ENCODE data around the gene MRPL43.
A peak's percentile ranks its signal among the peaks of the same experiment; 100 is the strongest.

The MRPL43 gene

GRCh38 chr10:101019440-101019703, 32.1 kb upstream of the MRPL43 start:
- no peak for DNase-seq (ENCODE audit: low spot score)

GRCh38 chr10:101018600-101019439, 31.5 kb upstream of the MRPL43 start:
- DNase-seq (ENCODE audit: low spot score), result peak; percentile 93

- DNase-seq (ENCODE audit: low spot score), result no peak
These were observed 30.9 kb upstream of the MRPL43 start for GRCh38 chr10:101018118-101018599.

- DNase-seq (ENCODE audit: low spot score), result no peak
These were observed 29.5 kb upstream of the MRPL43 start for GRCh38 chr10:101016814-101017213.

GRCh38 chr10:101015582-101015973, 28.3 kb upstream of the MRPL43 start:
- DNase-seq (ENCODE audit: low spot score), result no peak

- peak; percentile 88 for DNase-seq (ENCODE audit: low spot score)
These were observed 27.8 kb upstream of the MRPL43 start for GRCh38 chr10:101014966-101015581.

- peak; percentile 81 for DNase-seq (ENCODE audit: low spot score)
These were observed 27.1 kb upstream of the MRPL43 start for GRCh38 chr10:101014230-101014884.

- DNase-seq (ENCODE audit: low spot score), result no peak
These were observed 26.1 kb upstream of the MRPL43 start for GRCh38 chr10:101013365-101013825.

GRCh38 chr10:101012525-101013364, 25.4 kb upstream of the MRPL43 start:
- DNase-seq (ENCODE audit: low spot score), result peak; percentile 92

GRCh38 chr10:101011517-101012423, 24.5 kb upstream of the MRPL43 start:
- DNase-seq (ENCODE audit: low spot score), result no peak

GRCh38 chr10:101010329-101010728, 23.0 kb upstream of the MRPL43 start:
- no peak for DNase-seq (ENCODE audit: low spot score)

GRCh38 chr10:101008823-101009423, 21.6 kb upstream of the MRPL43 start:
- no peak for DNase-seq (ENCODE audit: low spot score)

- DNase-seq (ENCODE audit: low spot score), result no peak
These were observed 20.9 kb upstream of the MRPL43 start for GRCh38 chr10:101007915-101008822.

GRCh38 chr10:101007099-101007711, 19.9 kb upstream of the MRPL43 start:
- DNase-seq (ENCODE audit: low spot score), result peak; percentile 60

- no peak for DNase-seq (ENCODE audit: low spot score)
These were observed 19.3 kb upstream of the MRPL43 start for GRCh38 chr10:101006593-101007098.

- no peak for DNase-seq (ENCODE audit: low spot score)
These were observed 18.7 kb upstream of the MRPL43 start for GRCh38 chr10:101005869-101006567.

- no peak for DNase-seq (ENCODE audit: low spot score)
These were observed 18.1 kb upstream of the MRPL43 start for GRCh38 chr10:101005361-101005760.

GRCh38 chr10:101003639-101004206, 16.4 kb upstream of the MRPL43 start:
- no peak for DNase-seq (ENCODE audit: low spot score)
